PC-3 (cell line): Measurements from ENCODE around the gene LIPG.

Experiments
- CTCF ChIP-seq: fragments of 300-600 bp; sonication (generic); conservative IDR thresholded peaks from 2 replicates; pipeline ENCODE4 v1.5.1; 2017; ENCODE audit warnings: antibody characterized with exemption, low read depth, mild to moderate bottlenecking, low read length
- EZH2 ChIP-seq: fragments of 300-600 bp; sonication (generic); IDR thresholded peaks from one replicate; pipeline ENCODE4 v1.6.1; 2017; ENCODE audit warnings: antibody characterized with exemption, mild to moderate bottlenecking, low read length; ENCODE audit not compliant: unreplicated experiment
- EZH2phosphoT487 ChIP-seq: fragments of 300-600 bp; sonication (generic); IDR thresholded peaks from 2 replicates; pipeline ENCODE4 v1.6.1; 2018; ENCODE audit warnings: mild to moderate bottlenecking, antibody characterized with exemption, low read length, borderline replicate concordance

DNA sequence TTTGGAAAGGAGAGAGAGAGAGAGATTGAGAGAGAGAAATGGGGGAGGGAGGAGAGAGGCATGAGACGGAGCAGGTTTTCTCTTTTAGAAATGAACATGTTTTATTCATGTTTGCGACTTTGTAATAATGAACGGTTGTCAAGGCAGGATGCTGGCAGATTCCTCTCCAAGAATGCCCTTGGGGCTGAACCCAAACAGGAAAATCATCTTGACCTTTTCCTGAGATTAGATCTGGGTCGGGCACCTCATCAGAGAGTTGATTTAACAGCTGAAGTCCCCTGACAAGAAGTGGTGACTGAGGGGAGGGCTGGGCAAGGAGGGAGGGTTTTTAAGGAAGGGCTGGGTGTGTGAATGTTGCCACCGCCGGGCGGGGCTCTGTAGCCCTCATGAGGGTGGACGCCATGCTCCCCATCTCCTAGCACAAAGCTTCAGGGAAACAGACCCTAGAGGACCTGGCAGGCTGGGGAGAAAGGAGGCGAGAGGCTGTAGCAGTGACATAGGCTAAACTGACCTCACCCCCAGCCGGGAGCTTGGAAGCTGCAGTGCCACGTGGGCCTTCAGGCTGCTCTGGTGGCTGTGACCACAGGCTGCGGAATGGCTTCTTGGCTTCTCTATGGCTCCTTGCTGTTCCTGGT, 60.0 kb downstream of the LIPG start:
- no peak for TF ChIP-seq CTCF
- no peak for TF ChIP-seq EZH2phosphoT487
- no peak for TF ChIP-seq EZH2
